Ammon's horn (tissue), 1 donor: ENCODE data around the gene NTF3.

Experiments used
- DNase-seq: peaks from one replicate; pipeline ENCODE4 v3.0.0-alpha.2; 2016; ENCODE audit warnings: low spot score

Gene NTF3

GRCh38 chr12:5432011-5432400, at the start of gene NTF3:
Gene NTF3, plus strand, starts transcription at chr12:5432108. Its CDS starts 217 bp downstream, at chr12:5432325.
- no peak for DNase-seq

- no peak for DNase-seq
These were observed 47.9 kb upstream of the NTF3 start for GRCh38 chr12:5384015-5384414.

- DNase-seq = no peak
These were observed 43.0 kb upstream of the NTF3 start for GRCh38 chr12:5388581-5389535.

GRCh38 chr12:5390174-5390799, 41.6 kb upstream of the NTF3 start:
- DNase-seq = no peak

- DNase-seq = no peak
These were observed 40.3 kb upstream of the NTF3 start for GRCh38 chr12:5391653-5392052.

- DNase-seq = no peak
These were observed 38.9 kb upstream of the NTF3 start for GRCh38 chr12:5392961-5393360.

GRCh38 chr12:5395443-5396271, 36.3 kb upstream of the NTF3 start:
- no peak for DNase-seq

- no peak for DNase-seq
These were observed 35.4 kb upstream of the NTF3 start for GRCh38 chr12:5396541-5396940.

- DNase-seq = no peak
These were observed 32.6 kb upstream of the NTF3 start for GRCh38 chr12:5399266-5399665.

GRCh38 chr12:5402009-5402935, 29.6 kb upstream of the NTF3 start:
- no peak for DNase-seq

- DNase-seq = no peak
These were observed 28.5 kb upstream of the NTF3 start for GRCh38 chr12:5403411-5403810.

- DNase-seq = no peak
These were observed 24.7 kb upstream of the NTF3 start for GRCh38 chr12:5407034-5407856.

GRCh38 chr12:5409619-5410018, 22.3 kb upstream of the NTF3 start:
- DNase-seq = no peak

GRCh38 chr12:5416571-5416970, 15.3 kb upstream of the NTF3 start:
- DNase-seq = no peak

- no peak for DNase-seq
These were observed 14.4 kb upstream of the NTF3 start for GRCh38 chr12:5417500-5417899.

GRCh38 chr12:5428332-5429221, 3.3 kb upstream of the NTF3 start:
- DNase-seq = peak; percentile 47

GRCh38 chr12:5429741-5430557, 2.0 kb upstream of the NTF3 start:
- no peak for DNase-seq
